ENCODE measurements around the gene AJM1. TPM values are rescaled to one million over a fixed set of nuclear protein-coding genes. Genes with fewer than 3 reads are reported as not detected.
A peak's percentile ranks its signal among the peaks of the same experiment; 100 is the strongest.

The AJM1 gene
- total and polyA plus RNA-seq, 2 of the 8 experiments (the other 6 are each of a cell fraction or from before 2014, with no cell fraction given) = 0.12 to 0.97 TPM

- Histone ChIP-seq H4K20me1 (replicated peaks in 1 of 2; ENCODE audit: control insufficient read depth in 1 of 2, insufficient read depth in 2 of 2, low read length in 2 of 2) (peaks cover 1 to 6% of the 10 kb centered on the region in 2 experiments), H3K27ac (ENCODE audit: low read depth, low read length) (no peak overlapping the region), H3K9me3 (ENCODE audit: insufficient read depth in 2 of 2, low read depth in 1 of 2, low read length in 1 of 2) (no peaks in the 10 kb centered on the region), H3K27me3 (replicated peaks in 1 of 4; ENCODE audit: control insufficient read depth in 3 of 4, extremely low read depth in 1 of 4, insufficient read depth in 3 of 4, low read length in 3 of 4) (no peaks in the 10 kb centered on the region), H3K23me2 (ENCODE audit: low read depth, low read length) (no peaks in the 10 kb centered on the region; the same call in 1 of the 2 replicates), H3K79me2 (ENCODE audit: control insufficient read depth in 1 of 2, insufficient read depth in 2 of 2, low read length in 2 of 2) (no peaks in the 10 kb centered on the region), H2AFZ (ENCODE audit: low read length) (no peak overlapping the region), H2BK12ac (ENCODE audit: low read depth, low read length) (no peak overlapping the region), H3K14ac (ENCODE audit: insufficient read length) (no peak overlapping the region), H3K36me3 (ENCODE audit: control insufficient read depth in 2 of 4, insufficient read depth in 4 of 4, low read length in 3 of 4) (peaks cover 0 to 21% (median 4%) of the 10 kb centered on the region in 4 experiments; a peak in 2 of 8 replicates), H3K9ac (replicated peaks in 1 of 4; ENCODE audit: extremely low read depth in 1 of 4, low read depth in 3 of 4, low read length in 3 of 4) (no peak overlapping the region), H2BK15ac (ENCODE audit: low read length) (no peak overlapping the region), H2BK120ac (replicated peaks; ENCODE audit: low read depth, low read length) (no peak overlapping the region), H4K5ac (ENCODE audit: insufficient read length, low read depth, low read length) (no peak overlapping the region), H3K23ac (ENCODE audit: insufficient read length) (no peak overlapping the region), H4K91ac (replicated peaks; ENCODE audit: insufficient read length, low read length) (no peak overlapping the region), H3K4me2 (ENCODE audit: insufficient read depth in 1 of 2, low read depth in 2 of 2, low read length in 2 of 2) (no peak overlapping the region), H3K56ac (replicated peaks; ENCODE audit: insufficient read length, low read depth, low read length) (no peak overlapping the region), H2BK5ac (ENCODE audit: low read depth, low read length) (no peak overlapping the region), H3K4me3 (ENCODE audit: extremely low read depth in 1 of 4, insufficient read depth in 2 of 4, low read depth in 3 of 4, low read length in 4 of 4) (no peak overlapping the region), H3K18ac (ENCODE audit: extremely low read depth, low read length) (no peak overlapping the region), H3K4ac (replicated peaks; ENCODE audit: insufficient read length, low read depth, low read length) (no peak overlapping the region), H2AK5ac (ENCODE audit: low read depth, low read length) (no peak overlapping the region), H4K8ac (ENCODE audit: extremely low read depth, insufficient read depth, low read length) (no peak overlapping the region; the same call in 1 of the 2 replicates), H3K79me1 (ENCODE audit: low read depth, low read length) (no peaks in the 10 kb centered on the region), H3K4me1 (replicated peaks in 1 of 4; ENCODE audit: control insufficient read depth in 3 of 4, insufficient read depth in 4 of 4, low read length in 3 of 4) (peaks cover 5 to 24% (median 16%) of the 10 kb centered on the region in 4 experiments), H2BK20ac (ENCODE audit: low read length) (no peak overlapping the region)
- TF ChIP-seq POLR2AphosphoS5 (IDR thresholded peaks at IDR 0.05; ENCODE audit: low read depth, low read length) (peak; percentile 50), EZH2 (IDR thresholded peaks at IDR 0.05; ENCODE audit: low read depth, low read length, severe bottlenecking) (no peak)
- 91% methylated on average over 11 of the region's 36 CpGs; no CpG with 5 or more reads in 1 of the 2 experiments for WGBS, 2 experiments (ENCODE audit: extremely low coverage in 1 of 2, insufficient coverage in 1 of 2, insufficient read length in 1 of 2, insufficient replicate concordance in 2 of 2, low coverage in 1 of 2, low lambda C conversion rate in 2 of 2, missing lambda C conversion rate in 1 of 2)
- POLR2A ChIA-PET (ENCODE audit: partially characterized antibody) = interaction anchor here (0.8 to 20.5 kb wide), 8 partner anchors 7 to 85 kb away, joined by 3 to 248 read pairs (median 14); partner anchors contain the start of genes MAMDC4 and RABL6
- FAIRE-seq = no peak
- DNase-seq (ENCODE audit: low read depth in 1 of 2, low spot score in 2 of 2) = no peak
- CTCF ChIA-PET (ENCODE audit: partially characterized antibody) = interaction anchor here (1.0 to 8.9 kb wide), 9 partner anchors 8 to 196 kb away, joined by 3 to 131 read pairs (median 4); no protein-coding TSS in a partner anchor
Observed at GRCh38 chr9:136839229-136840139, 2.8 kb upstream of the AJM1 start.

Data from H1 (cell line).